Measurements from ENCODE around the gene ANKFN1. TPM values are rescaled to one million over a fixed set of nuclear protein-coding genes. Genes with fewer than 3 reads are reported as not detected.
"Not testable (repeated sequence)": the region's sequence is repeated elsewhere in the genome, so short reads cannot be mapped to it uniquely, and the experiment has no call there.

The ANKFN1 gene
- total RNA-seq, 1 experiment from 2014 or later: not detected

GRCh38 chr17:56358651-56359050 is 205.4 kb downstream of the ANKFN1 start:
- no peaks in the 10 kb centered on the region for H3K36me3 ChIP-seq (replicated peaks; ENCODE audit: control insufficient read depth, insufficient read depth, low read length)
- no peak overlapping the region for H3K4me3 ChIP-seq (ENCODE audit: insufficient read depth, low read depth, low read length)
- DNase-seq: no peak
- H3K27me3 ChIP-seq (ENCODE audit: control insufficient read depth, insufficient read depth, low read length): no peaks in the 10 kb centered on the region

DNA sequence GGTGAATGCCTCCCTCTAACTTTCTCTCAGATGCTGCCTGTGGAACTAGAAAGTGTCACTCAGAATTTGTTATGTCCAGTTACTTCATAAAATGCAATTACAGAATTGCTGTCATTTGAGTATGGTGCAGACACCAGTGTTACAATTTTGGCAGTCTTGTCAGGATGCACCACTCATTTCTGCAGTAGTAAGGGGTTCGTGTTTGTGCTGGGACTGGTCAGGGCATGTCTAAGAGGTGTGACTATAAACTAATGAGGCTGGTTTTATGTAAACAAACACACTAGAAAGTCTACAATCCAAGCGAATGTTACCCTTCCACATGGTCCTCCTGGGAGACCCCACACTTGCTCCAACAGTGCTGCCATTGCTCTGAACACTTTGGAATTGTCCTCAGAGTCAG is 206.2 kb downstream of the ANKFN1 start:
- no peak overlapping the region for H3K4me3 ChIP-seq (ENCODE audit: insufficient read depth, low read depth, low read length)
- H3K27me3 ChIP-seq (ENCODE audit: control insufficient read depth, insufficient read depth, low read length): no peaks in the 10 kb centered on the region
- H3K36me3 ChIP-seq (replicated peaks; ENCODE audit: control insufficient read depth, insufficient read depth, low read length): no peaks in the 10 kb centered on the region
- no peak for DNase-seq

GRCh38 chr17:56367366-56367765 is 214.1 kb downstream of the ANKFN1 start:
- no peak for DNase-seq
- Histone ChIP-seq H3K4me3 (ENCODE audit: insufficient read depth, low read depth, low read length) (no peak overlapping the region), H3K36me3 (replicated peaks; ENCODE audit: control insufficient read depth, insufficient read depth, low read length) (no peaks in the 10 kb centered on the region), H3K27me3 (ENCODE audit: control insufficient read depth, insufficient read depth, low read length) (no peaks in the 10 kb centered on the region)

GRCh38 chr17:56373981-56374833 is 220.9 kb downstream of the ANKFN1 start:
- Histone ChIP-seq H3K27me3 (ENCODE audit: control insufficient read depth, insufficient read depth, low read length) (no peaks in the 10 kb centered on the region), H3K36me3 (replicated peaks; ENCODE audit: control insufficient read depth, insufficient read depth, low read length) (no peaks in the 10 kb centered on the region), H3K4me3 (ENCODE audit: insufficient read depth, low read depth, low read length) (no peak overlapping the region)
- DNase-seq: peak; percentile 6

GRCh38 chr17:56389356-56389755 is 236.1 kb downstream of the ANKFN1 start:
- Histone ChIP-seq H3K36me3 (replicated peaks; ENCODE audit: control insufficient read depth, insufficient read depth, low read length) (no peaks in the 10 kb centered on the region), H3K27me3 (ENCODE audit: control insufficient read depth, insufficient read depth, low read length) (no peaks in the 10 kb centered on the region), H3K4me3 (ENCODE audit: insufficient read depth, low read depth, low read length) (no peak overlapping the region)
- no peak for DNase-seq

DNA sequence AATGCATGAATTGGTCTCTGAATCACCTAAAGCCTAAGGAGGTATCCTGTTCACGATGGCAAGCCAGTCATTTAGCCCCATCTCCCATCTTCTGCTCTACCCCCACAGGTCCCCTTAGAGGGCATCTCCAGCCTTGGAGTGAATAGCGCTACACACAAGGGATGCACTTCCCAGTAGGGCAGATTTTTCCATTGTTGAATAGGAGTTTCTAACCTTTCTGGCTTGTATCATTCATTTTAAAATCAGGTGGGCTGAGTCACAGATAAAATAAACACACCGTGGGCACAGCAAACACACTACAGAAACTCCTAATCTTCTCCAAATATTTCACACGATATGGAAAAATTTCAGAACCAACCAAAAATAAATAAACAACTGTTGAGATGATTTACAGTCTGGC is 239.0 kb downstream of the ANKFN1 start:
- no peak overlapping the region for H3K4me3 ChIP-seq (ENCODE audit: insufficient read depth, low read depth, low read length)
- no peaks in the 10 kb centered on the region for H3K27me3 ChIP-seq (ENCODE audit: control insufficient read depth, insufficient read depth, low read length)
- no peak for DNase-seq
- no peaks in the 10 kb centered on the region for H3K36me3 ChIP-seq (replicated peaks; ENCODE audit: control insufficient read depth, insufficient read depth, low read length)

GRCh38 chr17:56393156-56393555 is 239.9 kb downstream of the ANKFN1 start:
- DNase-seq: no peak
- H3K4me3 ChIP-seq (ENCODE audit: insufficient read depth, low read depth, low read length): no peak overlapping the region
- H3K36me3 ChIP-seq (replicated peaks; ENCODE audit: control insufficient read depth, insufficient read depth, low read length): no peaks in the 10 kb centered on the region
- H3K27me3 ChIP-seq (ENCODE audit: control insufficient read depth, insufficient read depth, low read length): no peaks in the 10 kb centered on the region

DNA sequence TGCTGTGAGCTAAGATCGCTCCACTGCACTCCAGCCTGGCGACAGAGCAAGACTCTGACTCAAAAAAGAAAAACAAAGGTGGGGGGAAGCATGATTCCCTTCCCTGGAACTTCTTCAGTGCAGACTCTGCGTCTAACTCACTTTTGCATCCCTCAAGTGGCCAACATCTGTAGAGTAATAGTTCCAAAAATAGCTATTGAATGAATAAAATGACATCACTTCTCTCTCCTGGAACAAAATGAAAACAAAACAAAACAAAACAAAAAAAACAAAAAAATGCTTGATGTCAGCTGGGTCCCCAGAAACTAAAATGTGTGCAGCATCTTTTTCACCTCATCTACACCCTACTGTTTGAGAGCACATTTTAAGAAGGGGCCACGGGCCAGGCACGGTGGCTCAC is 242.5 kb downstream of the ANKFN1 start:
- DNase-seq: no peak
- Histone ChIP-seq H3K27me3 (ENCODE audit: control insufficient read depth, insufficient read depth, low read length) (no peaks in the 10 kb centered on the region), H3K4me3 (ENCODE audit: insufficient read depth, low read depth, low read length) (no peak overlapping the region), H3K36me3 (replicated peaks; ENCODE audit: control insufficient read depth, insufficient read depth, low read length) (no peaks in the 10 kb centered on the region)

- Histone ChIP-seq H3K36me3 (replicated peaks; ENCODE audit: control insufficient read depth, insufficient read depth, low read length) (no peaks in the 10 kb centered on the region), H3K27me3 (ENCODE audit: control insufficient read depth, insufficient read depth, low read length) (no peaks in the 10 kb centered on the region), H3K4me3 (ENCODE audit: insufficient read depth, low read depth, low read length) (no peak overlapping the region)
- DNase-seq: no peak
These were observed 253.8 kb downstream of the ANKFN1 start for GRCh38 chr17:56407086-56407485.

GRCh38 chr17:56412356-56412755 is 259.1 kb downstream of the ANKFN1 start:
- not testable (repeated sequence) for DNase-seq; H3K4me3 ChIP-seq (ENCODE audit: insufficient read depth, low read depth, low read length); H3K36me3 ChIP-seq (replicated peaks; ENCODE audit: control insufficient read depth, insufficient read depth, low read length); H3K27me3 ChIP-seq (ENCODE audit: control insufficient read depth, insufficient read depth, low read length)

- DNase-seq: no peak
These were observed 263.5 kb downstream of the ANKFN1 start for GRCh38 chr17:56416682-56417351.

GRCh38 chr17:56424005-56424404 is 270.7 kb downstream of the ANKFN1 start:
- no peaks in the 10 kb centered on the region for H3K27me3 ChIP-seq (ENCODE audit: control insufficient read depth, insufficient read depth, low read length)
- no peak overlapping the region for H3K4me3 ChIP-seq (ENCODE audit: insufficient read depth, low read depth, low read length)
- H3K36me3 ChIP-seq (replicated peaks; ENCODE audit: control insufficient read depth, insufficient read depth, low read length): no peaks in the 10 kb centered on the region
- no peak for DNase-seq

More at GRCh38 chr17:56416682-56417351, 263.5 kb downstream of the ANKFN1 start:
- Histone ChIP-seq H3K4me3 (ENCODE audit: insufficient read depth, low read depth, low read length) (no peak overlapping the region), H3K36me3 (replicated peaks; ENCODE audit: control insufficient read depth, insufficient read depth, low read length) (no peaks in the 10 kb centered on the region), H3K27me3 (ENCODE audit: control insufficient read depth, insufficient read depth, low read length) (no peaks in the 10 kb centered on the region)

- Histone ChIP-seq H3K27me3 (ENCODE audit: control insufficient read depth, insufficient read depth, low read length) (no peaks in the 10 kb centered on the region), H3K4me3 (ENCODE audit: insufficient read depth, low read depth, low read length) (no peak overlapping the region), H3K36me3 (replicated peaks; ENCODE audit: control insufficient read depth, insufficient read depth, low read length) (no peaks in the 10 kb centered on the region)
- no peak for DNase-seq
These were observed 271.3 kb downstream of the ANKFN1 start for GRCh38 chr17:56424543-56425044.

- no peak overlapping the region for H3K4me3 ChIP-seq (ENCODE audit: insufficient read depth, low read depth, low read length)
- no peaks in the 10 kb centered on the region for H3K36me3 ChIP-seq (replicated peaks; ENCODE audit: control insufficient read depth, insufficient read depth, low read length)
- H3K27me3 ChIP-seq (ENCODE audit: control insufficient read depth, insufficient read depth, low read length): no peaks in the 10 kb centered on the region
- DNase-seq: no peak
These were observed 272.2 kb downstream of the ANKFN1 start for GRCh38 chr17:56425483-56425882.

DNA sequence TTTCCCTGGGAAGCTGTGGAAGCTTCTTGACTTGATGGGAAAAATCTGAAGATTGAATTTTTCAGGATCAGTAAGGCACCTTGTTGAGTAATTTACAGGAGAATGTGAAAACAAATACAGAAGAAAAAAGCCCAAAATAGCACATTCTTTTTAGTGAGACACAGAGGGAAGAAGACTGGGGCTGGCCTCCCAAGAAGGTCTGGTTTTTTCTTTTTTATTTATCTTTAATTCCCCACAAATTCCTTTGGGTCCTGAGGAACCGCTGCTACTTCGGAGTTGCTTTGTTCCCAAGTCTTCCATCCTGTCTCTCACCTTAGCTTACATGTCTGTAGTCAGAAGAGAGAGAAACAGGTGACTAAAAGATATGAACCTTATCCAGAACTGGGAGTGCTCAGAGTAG is 273.6 kb downstream of the ANKFN1 start:
- Histone ChIP-seq H3K27me3 (ENCODE audit: control insufficient read depth, insufficient read depth, low read length) (no peaks in the 10 kb centered on the region), H3K4me3 (ENCODE audit: insufficient read depth, low read depth, low read length) (no peak overlapping the region), H3K36me3 (replicated peaks; ENCODE audit: control insufficient read depth, insufficient read depth, low read length) (no peaks in the 10 kb centered on the region)
- DNase-seq: no peak
